GM18519 (cell line): ENCODE data around the gene H2BK1.
A peak's percentile ranks its signal among the peaks of the same experiment; 100 is the strongest.

Source experiments
- ATAC-seq: cut with Tn5 transposase; IDR thresholded peaks from one replicate; pipeline ENCODE4 v1.9.1; 2021; ENCODE audit warnings: mild to moderate bottlenecking, moderate library complexity; ENCODE audit not compliant: unreplicated experiment, low FRiP score

H2BK1 gene

DNA sequence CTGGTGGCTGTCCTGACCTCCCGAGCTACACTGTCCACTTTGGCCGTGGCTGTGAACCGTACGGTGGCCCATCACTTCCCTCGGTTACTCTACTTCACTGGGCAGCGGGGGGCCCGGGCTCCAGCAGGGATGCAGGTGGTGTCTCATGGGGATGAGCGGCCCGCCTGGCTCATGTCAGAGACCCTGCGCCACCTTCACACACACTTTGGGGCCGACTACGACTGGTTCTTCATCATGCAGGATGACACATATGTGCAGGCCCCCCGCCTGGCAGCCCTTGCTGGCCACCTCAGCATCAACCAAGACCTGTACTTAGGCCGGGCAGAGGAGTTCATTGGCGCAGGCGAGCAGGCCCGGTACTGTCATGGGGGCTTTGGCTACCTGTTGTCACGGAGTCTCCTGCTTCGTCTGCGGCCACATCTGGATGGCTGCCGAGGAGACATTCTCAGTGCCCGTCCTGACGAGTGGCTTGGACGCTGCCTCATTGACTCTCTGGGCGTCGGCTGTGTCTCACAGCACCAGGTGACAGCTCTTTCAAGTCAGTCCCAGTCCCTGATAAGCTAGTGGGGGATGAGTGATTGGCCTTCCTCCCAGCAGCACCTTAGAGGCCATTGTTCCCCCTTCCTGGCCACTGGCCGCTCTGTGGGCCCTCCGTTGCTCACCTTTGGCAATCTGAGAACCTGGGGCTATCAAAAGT lies 25.0 kb upstream of the H2BK1 start:
- ATAC-seq = no peak

GRCh38 chr7:151233804-151234203 lies 23.5 kb upstream of the H2BK1 start:
- no peak for ATAC-seq

DNA sequence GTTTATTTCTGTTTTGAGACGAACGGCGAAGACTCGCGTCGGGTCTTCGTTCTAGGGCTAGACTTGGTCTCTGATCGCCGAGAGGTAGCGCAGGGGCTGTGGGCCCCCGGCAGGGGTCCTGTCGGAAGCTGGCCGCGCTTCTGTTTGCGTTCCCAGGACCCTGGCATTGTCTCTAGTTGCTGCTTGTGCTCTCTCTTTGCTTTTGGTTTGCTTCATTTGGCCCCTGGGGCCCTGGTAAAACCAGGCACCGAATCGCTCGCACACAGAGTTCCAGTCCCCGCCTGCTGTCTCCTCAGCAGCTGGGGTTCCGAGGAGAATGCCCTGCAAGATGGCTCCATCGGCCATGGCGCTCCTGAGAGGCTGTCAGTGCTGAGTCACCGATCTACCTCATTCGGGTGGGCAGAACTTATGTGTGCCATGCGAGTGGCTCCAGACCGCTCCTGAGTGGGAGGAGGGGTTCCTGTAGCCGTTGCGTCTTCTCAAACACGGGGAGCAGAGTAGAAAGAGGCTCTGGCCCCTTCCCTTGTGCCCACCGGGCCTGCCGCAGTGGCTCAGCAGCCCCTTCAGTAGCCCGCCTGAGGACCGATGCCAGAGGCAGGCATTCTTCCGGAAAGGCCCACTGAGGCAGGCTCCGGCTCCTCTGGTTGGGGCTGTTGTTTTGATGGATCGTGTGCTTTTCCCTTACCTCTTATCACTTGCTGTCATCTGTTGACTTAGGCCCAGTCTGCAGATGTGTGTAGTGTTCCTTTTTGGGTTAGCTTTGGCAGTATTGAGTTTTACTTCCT lies 22.8 kb upstream of the H2BK1 start:
- no peak for ATAC-seq

DNA sequence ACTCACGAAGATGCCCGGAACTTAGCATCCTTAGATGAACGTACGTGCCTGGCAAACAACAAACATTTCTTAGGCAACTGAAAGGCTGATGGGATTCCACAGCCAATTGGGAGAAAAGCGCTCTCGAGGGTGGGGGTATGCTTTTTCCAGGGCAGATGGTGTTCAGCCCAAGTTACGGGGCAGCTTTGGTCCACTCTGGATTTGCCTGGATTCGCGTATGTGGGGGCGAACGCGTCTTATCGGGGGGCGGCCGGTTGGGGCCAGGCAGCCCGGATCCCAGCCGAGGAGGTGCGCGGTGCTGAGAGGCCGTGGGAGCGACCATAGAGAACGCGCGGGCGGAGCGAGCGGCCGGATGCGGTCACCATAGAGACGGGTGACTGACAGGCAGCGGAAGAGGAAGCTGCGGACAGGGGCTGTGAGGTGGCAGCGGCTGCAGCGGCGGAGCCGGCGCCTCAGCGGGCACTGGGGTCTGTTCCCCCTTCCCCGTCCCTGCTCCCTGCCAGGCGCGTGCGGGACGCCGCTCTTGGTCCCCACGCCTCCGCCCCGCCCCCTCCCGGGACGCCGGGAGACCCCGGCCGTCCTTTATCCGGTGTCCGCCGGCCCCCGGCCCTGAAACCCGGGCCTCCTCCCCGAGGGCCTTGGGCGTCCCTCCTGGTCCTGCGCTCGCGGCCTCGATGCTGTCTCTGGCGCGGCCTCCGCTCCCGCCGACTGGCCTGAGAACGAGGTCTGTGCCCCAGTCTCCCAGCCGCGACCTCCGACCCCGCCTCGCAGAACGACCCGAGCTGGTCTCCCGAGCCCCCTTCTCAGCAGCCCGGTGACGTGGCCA lies 22.0 kb upstream of the H2BK1 start, which contains the start of gene CHPF2:
TSS of gene CHPF2 (plus strand) at position 393 of the 826 bp plus-strand sequence. CDS start 1,529 bp downstream, outside the sequence.
- ATAC-seq = peak; percentile 74

DNA sequence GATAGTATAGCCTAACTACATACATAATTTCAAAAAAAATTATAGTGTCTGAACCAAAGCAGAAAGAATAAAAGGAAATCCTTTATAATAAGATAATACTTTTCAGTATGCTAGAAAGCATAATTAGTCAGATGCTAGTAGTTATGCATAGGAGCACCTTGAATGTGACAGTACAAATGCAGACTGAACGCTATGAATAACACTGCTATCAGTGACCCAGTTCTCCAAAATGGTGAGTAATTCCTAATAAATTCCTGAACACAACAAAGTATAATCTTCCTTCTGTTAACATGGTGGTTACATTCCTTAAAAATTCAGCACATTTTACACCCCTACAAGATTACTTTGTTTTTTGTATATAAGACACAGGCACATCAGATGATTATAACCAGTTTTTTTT lies 20.8 kb upstream of the H2BK1 start:
- no peak for ATAC-seq

DNA sequence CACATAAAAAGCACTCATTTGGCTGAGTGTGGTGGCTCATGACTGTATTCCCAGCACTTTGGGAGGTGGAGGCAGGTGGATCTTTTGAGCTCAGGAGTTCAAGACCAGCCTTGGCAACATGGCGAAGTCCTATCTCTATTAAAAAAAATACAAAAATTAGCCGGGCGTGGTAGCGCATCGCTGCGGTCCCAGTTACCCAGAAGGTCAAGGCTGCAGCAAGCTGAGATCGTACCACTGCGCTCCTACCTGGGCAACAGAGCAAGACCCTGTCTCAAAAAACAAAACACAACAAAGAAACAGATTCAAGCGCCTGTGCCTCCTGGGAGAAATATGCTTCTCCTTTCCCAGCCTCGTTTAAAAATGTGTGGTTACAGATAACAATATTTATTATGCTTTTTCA lies 19.0 kb upstream of the H2BK1 start:
- no peak for ATAC-seq

DNA sequence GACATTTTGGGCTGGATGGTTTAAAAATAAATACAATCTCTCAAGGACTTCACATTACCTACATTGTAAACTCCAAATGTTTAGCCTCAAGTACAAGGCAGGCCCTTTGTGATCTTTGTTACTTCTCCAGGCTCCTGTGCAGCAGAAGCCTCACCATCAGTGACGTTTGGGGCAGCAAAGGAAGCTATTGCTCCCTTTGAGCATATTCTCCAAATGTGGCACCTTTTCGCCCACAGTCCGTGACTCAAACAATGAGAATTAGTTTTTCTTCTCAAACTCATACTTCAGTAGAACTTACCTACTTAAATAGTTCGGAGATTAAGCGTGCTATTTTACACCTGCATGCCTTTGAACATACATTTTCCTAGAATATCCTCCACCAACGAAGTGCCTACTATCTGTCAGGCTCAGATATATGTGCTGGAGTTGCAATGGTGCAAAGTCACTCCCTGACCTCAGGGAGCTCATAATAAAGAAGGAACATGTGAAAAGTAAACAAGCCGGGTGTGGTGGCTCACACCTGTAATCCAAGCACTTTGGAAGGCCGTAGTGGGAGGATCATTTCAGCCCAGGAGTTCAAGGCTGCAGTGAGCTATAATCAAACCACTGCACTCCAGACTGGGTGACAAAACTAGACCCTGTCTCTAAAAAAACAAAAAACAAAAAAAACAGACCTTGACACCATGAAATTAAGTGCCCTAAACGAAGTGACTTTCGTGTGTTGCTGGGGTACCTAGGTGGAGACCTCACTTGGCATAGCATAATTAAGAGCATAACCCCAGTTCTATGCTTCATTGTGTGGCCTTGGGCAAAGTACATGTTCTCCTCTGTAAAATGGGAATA lies 18.0 kb upstream of the H2BK1 start:
- no peak for ATAC-seq

GRCh38 chr7:151226875-151227782 lies 16.8 kb upstream of the H2BK1 start, which contains the start of gene ABCF2:
Gene ABCF2, minus strand, starts transcription at chr7:151227205. Its CDS starts 747 bp downstream, at chr7:151226458.
- peak; percentile 98 for ATAC-seq

GRCh38 chr7:151226560-151226874 lies 16.2 kb upstream of the H2BK1 start:
- no peak for ATAC-seq

- no peak for ATAC-seq
These were observed 15.7 kb upstream of the H2BK1 start for GRCh38 chr7:151225948-151226510.

- no peak for ATAC-seq
These were observed 13.4 kb upstream of the H2BK1 start for GRCh38 chr7:151223728-151224127.

DNA sequence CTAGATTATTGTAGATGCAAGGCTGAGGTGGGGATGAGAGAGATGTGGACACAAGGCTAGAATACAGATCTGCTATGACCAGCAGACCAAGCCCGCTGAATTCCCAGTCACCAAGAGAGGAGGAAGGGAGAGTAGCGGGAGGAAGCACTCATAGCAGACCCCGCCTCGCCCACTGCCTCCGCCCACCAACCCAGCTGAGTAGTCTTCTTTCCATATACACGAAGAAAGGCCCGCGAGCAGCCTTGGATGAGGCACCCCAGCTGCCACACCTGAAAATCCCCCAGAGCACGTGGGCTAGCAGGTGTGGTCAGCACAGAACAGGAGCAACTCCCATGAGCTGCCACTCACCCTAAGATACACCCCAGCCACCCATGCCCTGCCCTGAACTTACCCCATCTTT lies 7.9 kb upstream of the H2BK1 start:
- no peak for ATAC-seq

DNA sequence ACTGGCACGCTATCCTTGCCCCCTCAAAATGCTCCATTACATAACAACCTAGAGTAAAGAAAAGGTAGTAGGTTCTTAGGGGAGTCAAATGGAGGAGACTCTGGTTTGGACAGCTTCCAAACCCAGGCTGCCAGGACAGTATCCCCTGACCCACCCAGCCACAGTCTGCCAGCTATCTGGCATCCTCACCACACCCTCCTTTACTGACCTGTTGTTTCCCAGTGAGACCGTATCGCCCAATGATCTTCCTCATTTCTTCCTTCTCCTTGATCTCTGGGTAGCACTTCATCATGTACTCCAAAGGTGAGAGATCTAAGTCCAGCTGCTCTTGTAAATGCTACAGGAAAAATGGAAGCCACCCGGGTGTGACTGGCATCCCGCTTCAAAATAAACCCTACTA lies 5.1 kb upstream of the H2BK1 start:
- ATAC-seq = no peak

- ATAC-seq = no peak
These were observed 3.5 kb upstream of the H2BK1 start for GRCh38 chr7:151213826-151214225.

- ATAC-seq = no peak
These were observed 2.3 kb upstream of the H2BK1 start for GRCh38 chr7:151212626-151213025.

DNA sequence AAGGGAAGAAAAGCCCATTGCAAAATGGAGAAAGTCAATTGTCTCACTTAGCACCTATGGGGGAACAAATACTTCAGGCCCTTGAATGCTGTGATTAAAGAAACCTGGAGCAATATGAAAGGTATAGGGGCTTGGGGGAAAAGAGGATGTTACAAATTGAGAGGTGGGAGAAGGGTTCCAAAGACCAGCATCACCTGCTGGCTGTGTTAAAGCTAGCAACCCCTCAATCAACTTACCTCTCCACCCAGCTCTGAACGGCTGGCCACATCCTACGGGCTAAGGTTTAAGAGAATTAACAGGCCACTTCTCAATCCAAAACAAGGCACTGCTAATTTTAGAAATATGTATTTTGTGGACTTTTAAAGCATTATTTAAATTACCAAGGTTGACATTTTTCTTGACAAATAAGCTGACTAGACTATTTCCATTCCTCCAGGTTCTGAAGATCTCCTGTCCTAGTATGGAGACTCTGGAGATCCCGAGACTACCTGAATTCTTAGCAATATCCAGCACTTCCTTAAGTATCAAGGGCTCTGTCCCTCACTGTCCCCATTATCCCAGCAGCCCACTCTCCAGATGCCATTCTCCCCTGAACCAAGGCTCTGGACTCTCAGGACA lies 976 bp upstream of the H2BK1 start:
- ATAC-seq = no peak

- ATAC-seq = no peak
These were observed 700 bp downstream of the H2BK1 start for GRCh38 chr7:151209588-151209987.

- ATAC-seq = no peak
These were observed 1.9 kb downstream of the H2BK1 start for GRCh38 chr7:151208253-151208862.
